Measurements from ENCODE around the gene C12orf76. TPM values are rescaled to one million over a fixed set of nuclear protein-coding genes. Genes with fewer than 3 reads are reported as not detected.

Gene C12orf76
- total RNA-seq: 8.3 and 10.2 TPM in 2 replicates

GRCh38 chr12:110048242-110049027, at the start of gene C12orf76:
Gene C12orf76 (minus strand): TSS chr12:110048522. CDS start chr12:110048495, 27 bp downstream.

GRCh38 chr12:109998904-109999648, 49.2 kb downstream of the C12orf76 start, which contains the start of gene ANKRD13A:
Gene ANKRD13A (plus strand): TSS chr12:109999430. CDS start chr12:109999689, 259 bp downstream.

GRCh38 chr12:109995686-109996482, 52.4 kb downstream of the C12orf76 start, which contains the start of gene GIT2:
Gene GIT2 (minus strand): TSS chr12:109996368. CDS start chr12:109996224, 144 bp downstream.

Small RNAs within 50 kb of the gene (small RNA-seq; reads per million reads assigned to genes)
- not detected for gene AC007546.2

Other genes with a start within 250 kb of the C12orf76 start
- gene TRPV4, start 215.1 kb downstream of the C12orf76 start, total RNA-seq: 0.80 and 1.7 TPM in 2 replicates
- 78.3 and 85.6 TPM in 2 replicates for gene GLTP, start 168.0 kb downstream of the C12orf76 start, total RNA-seq
- 15.0 and 16.2 TPM in 2 replicates for gene TCHP, start 148.2 kb downstream of the C12orf76 start, total RNA-seq
- 74.6 and 79.8 TPM in 2 replicates for gene GIT2, start 52.2 kb downstream of the C12orf76 start, total RNA-seq
- 50.5 and 56.1 TPM in 2 replicates for gene ANKRD13A, start 49.1 kb downstream of the C12orf76 start, total RNA-seq
- 10.0 and 11.3 TPM in 2 replicates for gene IFT81, start 75.8 kb upstream of the C12orf76 start, total RNA-seq
- 223 and 224 TPM in 2 replicates for gene ATP2A2, start 232.7 kb upstream of the C12orf76 start, total RNA-seq

Data from thoracic aorta endothelial cell (primary cell).